SK-N-SH (cell line): ENCODE results near the gene FAM20C. TPM values are rescaled to one million over a fixed set of nuclear protein-coding genes. Genes with fewer than 3 reads are reported as not detected.
A peak's percentile ranks its signal among the peaks of the same experiment; 100 is the strongest.

Experiments
- CTCF ChIA-PET: fragments of 300-600, 350-600 bp; formaldehyde crosslinking; extraction: SDS; loops from one replicate; lab custom pipeline; 2021; lab: Yijun Ruan, JAX
- POLR2A ChIA-PET: fragments of 350-600 bp; sonication (Branson Sonifier 250); formaldehyde crosslinking; extraction: SDS; loops from one replicate; lab custom pipeline; 2020; ENCODE audit warnings: antibody characterized with exemption, inconsistent platforms; lab: Yijun Ruan, JAX
- DNase-seq: peaks from one replicate; pipeline ENCODE4 v3.0.0; 2012
- H2AFZ ChIP-seq: fragments of 200-600 bp; sonication (generic); 2 replicates; pipeline ENCODE4 v1.8.1; 2016; ENCODE audit warnings: antibody characterized with exemption, mild to moderate bottlenecking, low read depth
- H3F3A ChIP-seq: fragments of 200-600 bp; sonication (generic); replicated peaks from 2 replicates; pipeline ENCODE3; 2016; ENCODE audit warnings: antibody characterized with exemption, mild to moderate bottlenecking; ENCODE audit not compliant: insufficient read depth
- H3K27ac ChIP-seq, 2 experiments: fragments of 200-500 bp in 1 of 2; fragments of 200-600 bp in 1 of 2; sonication (Bioruptor generic) in 1 of 2; sonication (generic), shearing (Covaris generic) in 1 of 2; 2 replicates each; pipeline versions ENCODE4 v1.5.1 to v1.6.1; 2014 to 2016; ENCODE audit warnings: low read depth in 2 of 2, inconsistent platforms in 1 of 2, low read length in 1 of 2, mild to moderate bottlenecking in 1 of 2, mixed read lengths in 1 of 2
- H3K27me3 ChIP-seq: fragments of 200-600 bp; sonication (generic), shearing (Covaris generic); 2 replicates; pipeline ENCODE4 v1.6.1; 2016; ENCODE audit warnings: mixed run types; ENCODE audit not compliant: insufficient read depth
- H3K36me3 ChIP-seq, 2 experiments: fragments of 200-500 bp in 1 of 2; fragments of 200-600 bp in 1 of 2; sonication (Bioruptor generic) in 1 of 2; sonication (generic) in 1 of 2; replicated peaks in 1 of 2; 2 replicates each; pipeline versions ENCODE3 to v1.5.1; 2014 to 2016; ENCODE audit warnings: low read length in 1 of 2, mild to moderate bottlenecking in 1 of 2; ENCODE audit not compliant: insufficient read depth in 2 of 2, control insufficient read depth in 1 of 2
- H3K4me1 ChIP-seq, 2 experiments: fragments of 200-500 bp in 1 of 2; fragments of 200-600 bp in 1 of 2; sonication (Bioruptor generic) in 1 of 2; sonication (generic), shearing (Covaris generic) in 1 of 2; 2 replicates each; pipeline versions ENCODE4 v1.5.1 to v1.6.1; 2014 to 2016; ENCODE audit warnings: low read depth in 1 of 2, low read length in 1 of 2, mixed run types in 1 of 2; ENCODE audit not compliant: insufficient read depth in 2 of 2, control insufficient read depth in 1 of 2
- H3K4me2 ChIP-seq: fragments of 200-600 bp; sonication (generic), shearing (Covaris generic); 2 replicates; pipeline ENCODE4 v1.6.1; 2017; ENCODE audit warnings: mixed run types
- H3K4me3 ChIP-seq, 2 experiments: fragments of 200-500 bp in 1 of 2; fragments of 200-600 bp in 1 of 2; sonication (Bioruptor generic) in 1 of 2; sonication (generic), shearing (Covaris generic) in 1 of 2; 2 replicates each; pipeline versions ENCODE4 v1.5.1 to v1.8.1; 2014 to 2016; ENCODE audit warnings: low read depth in 2 of 2, inconsistent platforms in 1 of 2, low read length in 1 of 2, mild to moderate bottlenecking in 1 of 2, mixed read lengths in 1 of 2, moderate library complexity in 1 of 2
- H3K79me2 ChIP-seq: fragments of 200-600 bp; sonication (generic); 2 replicates; pipeline ENCODE4 v1.8.1; 2017; ENCODE audit warnings: mild to moderate bottlenecking; ENCODE audit not compliant: insufficient read depth
- H3K9ac ChIP-seq: fragments of 200-600 bp; sonication (generic); 2 replicates; pipeline ENCODE4 v1.6.1; 2017; ENCODE audit warnings: mixed run types
- H3K9me2 ChIP-seq: fragments of 200-600 bp; sonication (generic); 2 replicates; pipeline ENCODE4 v1.6.1; 2017; ENCODE audit warnings: mixed run types
- H3K9me3 ChIP-seq: fragments of 200-600 bp; sonication (generic); 2 replicates; pipeline ENCODE4 v1.6.1; 2017; ENCODE audit warnings: mixed run types, mild to moderate bottlenecking, moderate library complexity
- H4K20me1 ChIP-seq: fragments of 200-600 bp; sonication (generic); 2 replicates; pipeline ENCODE4 v1.6.1; 2017; ENCODE audit warnings: mild to moderate bottlenecking, mixed run types; ENCODE audit not compliant: insufficient read depth
- FOXJ3 ChIP-seq: sonication (generic); formaldehyde crosslinking; IDR thresholded peaks from 2 replicates; pipeline ENCODE4 v1.5.1; 2020; ENCODE audit warnings: mild to moderate bottlenecking, missing genetic modification reagents
- FOXM1 ChIP-seq: IDR thresholded peaks from 2 replicates; pipeline ENCODE4 v1.4.0; 2012; ENCODE audit warnings: low read depth, mild to moderate bottlenecking
- GABPA ChIP-seq: IDR thresholded peaks from 2 replicates; pipeline ENCODE4 v1.4.0; 2012; ENCODE audit warnings: low read depth, mild to moderate bottlenecking
- GATA2 ChIP-seq: sonication (generic); formaldehyde crosslinking; IDR thresholded peaks from 2 replicates; pipeline ENCODE4 v1.5.0; 2020; ENCODE audit warnings: mild to moderate bottlenecking, missing genetic modification reagents
- JUND ChIP-seq: IDR thresholded peaks from 2 replicates; pipeline ENCODE4 v1.4.0; 2012
- MXI1 ChIP-seq: IDR thresholded peaks from 2 replicates; pipeline ENCODE4 v1.6.1; 2012; ENCODE audit warnings: mild to moderate bottlenecking, low read depth, low read length, improper control_type of control experiment
- NRF1 ChIP-seq: IDR thresholded peaks from 2 replicates; pipeline ENCODE4 v1.6.1; 2012; ENCODE audit warnings: low read depth, mild to moderate bottlenecking, low read length
- RCOR1 ChIP-seq: fragments of 150-350 bp; IDR thresholded peaks from 2 replicates; pipeline ENCODE4 v1.6.1; 2017; ENCODE audit warnings: antibody characterized with exemption, low read length
- TCF12 ChIP-seq: IDR thresholded peaks from 2 replicates; pipeline ENCODE4 v1.4.0; 2012
- TEAD4 ChIP-seq: IDR thresholded peaks from 2 replicates; pipeline ENCODE4 v1.4.0; 2012; ENCODE audit warnings: mild to moderate bottlenecking, borderline replicate concordance; ENCODE audit not compliant: insufficient read depth
- YY1 ChIP-seq: IDR thresholded peaks from 2 replicates; pipeline ENCODE4 v1.4.0; 2012; ENCODE audit warnings: low read depth, mild to moderate bottlenecking
- WGBS: methylation state at CpG from one replicate; pipeline ENCODE4 v1.1.6; 2017; ENCODE audit warnings: low lambda C conversion rate; 5-methylcytosine and 5-hydroxymethylcytosine counted together
- polyA plus RNA-seq, 3 experiments: library from polyadenylated mRNA; depleted of rRNA; stranded (reverse); fragments of >200 nt; gene quantifications; 2 replicates each; pipeline ENCODE4 v1.2.3, GENCODE V29; 2012
- TF ChIP-seq, protein P1 (sequence below): IDR thresholded peaks from 2 replicates; pipeline ENCODE4; 2012
- TF ChIP-seq, protein P2 (sequence below): fragments of 200-600 bp; sonication (generic); IDR thresholded peaks from 2 replicates; pipeline ENCODE4 v1.6.1; 2017; ENCODE audit warnings: antibody characterized with exemption, mild to moderate bottlenecking, moderate library complexity

Gene FAM20C
- polyA plus RNA-seq, 1 of the 3 experiments (the other 2 are of a cell fraction) = 12.7 TPM

DNA sequence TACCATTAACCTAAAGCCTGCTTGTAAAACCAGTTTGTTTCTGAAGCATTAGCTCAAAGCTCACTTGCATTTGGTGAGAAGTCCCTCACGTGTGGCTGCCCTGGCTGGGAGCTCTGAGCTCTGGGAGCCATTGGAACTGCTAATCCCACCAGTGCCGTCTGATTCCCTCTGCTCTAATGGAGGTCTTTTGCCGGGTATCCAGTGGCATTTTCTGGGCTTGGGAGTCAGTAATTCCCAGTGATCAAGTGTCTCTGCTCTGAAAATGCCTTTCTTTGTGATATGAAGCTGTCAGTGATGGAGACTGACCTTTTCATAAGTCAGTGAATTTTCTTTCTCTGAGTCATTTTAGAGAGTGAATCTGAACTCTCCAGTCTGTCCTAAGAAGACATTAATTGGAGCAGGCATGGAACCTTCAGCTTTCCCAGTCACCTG lies 36.9 kb upstream of the FAM20C start:
- Histone ChIP-seq H3F3A (no peaks in the 10 kb centered on the region), H3K9ac (no peak overlapping the region), H3K36me3 (no peaks in the 10 kb centered on the region), H3K4me1 (peaks cover 5 to 7% of the 10 kb centered on the region in 2 experiments; a peak in 2 of 4 replicates), H3K9me3 (no peaks in the 10 kb centered on the region), H2AFZ (no peak overlapping the region), H3K27ac (no peak overlapping the region), H3K79me2 (no peaks in the 10 kb centered on the region), H3K4me2 (peak overlapping the region; percentile 4; the same call in 1 of the 2 replicates), H3K4me3 (no peak overlapping the region), H4K20me1 (no peaks in the 10 kb centered on the region), H3K9me2 (no peaks in the 10 kb centered on the region), H3K27me3 (no peaks in the 10 kb centered on the region)
- POLR2A ChIA-PET = no interaction called here
- 71% methylated on average over 3 of the region's 3 CpGs for whole genome bisulfite sequencing
- CTCF ChIA-PET = interaction anchor here (0.6 kb wide), 1 partner anchor 277 kb away, joined by 3 read pairs; no protein-coding TSS in a partner anchor
- DNase-seq = no peak
- TF ChIP-seq YY1 = no peak
- TF ChIP-seq MXI1 = no peak
- TF ChIP-seq, protein P1, sequence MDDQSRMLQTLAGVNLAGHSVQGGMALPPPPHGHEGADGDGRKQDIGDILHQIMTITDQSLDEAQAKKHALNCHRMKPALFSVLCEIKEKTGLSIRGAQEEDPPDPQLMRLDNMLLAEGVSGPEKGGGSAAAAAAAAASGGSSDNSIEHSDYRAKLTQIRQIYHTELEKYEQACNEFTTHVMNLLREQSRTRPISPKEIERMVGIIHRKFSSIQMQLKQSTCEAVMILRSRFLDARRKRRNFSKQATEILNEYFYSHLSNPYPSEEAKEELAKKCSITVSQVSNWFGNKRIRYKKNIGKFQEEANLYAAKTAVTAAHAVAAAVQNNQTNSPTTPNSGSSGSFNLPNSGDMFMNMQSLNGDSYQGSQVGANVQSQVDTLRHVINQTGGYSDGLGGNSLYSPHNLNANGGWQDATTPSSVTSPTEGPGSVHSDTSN = peak; percentile 61
- TF ChIP-seq TCF12 = no peak
- no peak for TF ChIP-seq RCOR1

DNA sequence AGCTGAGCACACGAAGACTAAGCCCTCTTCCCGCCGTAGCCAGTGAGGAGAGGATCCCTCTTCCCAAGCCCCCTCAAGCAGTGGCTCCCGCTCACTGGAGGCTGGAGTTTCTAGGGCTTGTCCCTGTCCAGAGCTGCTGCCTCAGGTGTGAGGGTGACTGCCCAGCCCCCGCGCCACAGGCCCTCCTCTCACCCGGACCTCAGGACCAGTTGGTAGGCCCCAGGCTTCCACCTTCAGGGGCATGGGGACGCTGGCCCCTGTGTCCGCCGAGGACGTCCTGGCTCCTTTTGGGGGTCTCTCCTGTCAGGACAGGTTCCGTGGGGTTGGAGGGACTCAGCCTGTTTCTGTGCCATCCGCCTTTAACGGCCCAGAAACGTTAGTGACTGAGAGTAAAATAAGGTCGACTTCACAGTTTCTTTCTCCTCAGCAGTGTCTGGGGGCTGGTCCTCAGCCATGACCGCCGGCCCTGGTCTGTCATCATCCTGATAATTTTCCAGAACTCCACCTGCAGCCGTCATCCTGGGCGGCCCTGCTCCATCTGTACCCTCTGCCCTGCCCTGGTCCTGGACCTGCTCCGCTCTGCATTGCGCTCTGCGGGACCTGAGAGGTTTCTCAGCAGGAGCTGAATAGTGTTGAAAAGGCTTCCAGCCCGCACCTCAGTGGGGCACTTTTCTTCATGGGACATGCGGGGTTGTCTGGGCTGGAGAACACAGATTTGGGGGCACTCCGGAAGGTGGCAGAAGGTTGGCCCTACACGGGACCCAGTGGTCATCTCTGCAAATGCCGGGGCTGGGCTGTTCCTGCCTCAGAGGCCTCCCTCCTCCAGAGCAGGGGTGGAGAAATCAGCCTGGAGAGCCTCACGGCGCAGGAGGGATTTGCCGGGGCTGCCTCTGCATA lies 36.0 kb upstream of the FAM20C start:
- 77% methylated on average over 31 of the region's 31 CpGs for WGBS
- ChIA-PET POLR2A (no interaction called here), CTCF (interaction anchor here (0.6 kb wide), 1 partner anchor 276 kb away, joined by 3 read pairs; no protein-coding TSS in a partner anchor)
- Histone ChIP-seq H3K9me2 (no peaks in the 10 kb centered on the region), H3K27ac (no peak overlapping the region), H3K27me3 (no peaks in the 10 kb centered on the region), H3K36me3 (no peaks in the 10 kb centered on the region), H3K79me2 (no peaks in the 10 kb centered on the region), H4K20me1 (no peaks in the 10 kb centered on the region), H3K4me2 (peak overlapping the region; percentile 4; the same call in 1 of the 2 replicates), H3K4me3 (no peak overlapping the region), H3K9me3 (no peaks in the 10 kb centered on the region), H3F3A (no peaks in the 10 kb centered on the region), H2AFZ (no peak overlapping the region), H3K4me1 (peaks cover 7 to 13% of the 10 kb centered on the region in 2 experiments; a peak in 2 of 4 replicates), H3K9ac (no peak overlapping the region)
- DNase-seq = no peak
- no peak for TF ChIP-seq RCOR1

DNA sequence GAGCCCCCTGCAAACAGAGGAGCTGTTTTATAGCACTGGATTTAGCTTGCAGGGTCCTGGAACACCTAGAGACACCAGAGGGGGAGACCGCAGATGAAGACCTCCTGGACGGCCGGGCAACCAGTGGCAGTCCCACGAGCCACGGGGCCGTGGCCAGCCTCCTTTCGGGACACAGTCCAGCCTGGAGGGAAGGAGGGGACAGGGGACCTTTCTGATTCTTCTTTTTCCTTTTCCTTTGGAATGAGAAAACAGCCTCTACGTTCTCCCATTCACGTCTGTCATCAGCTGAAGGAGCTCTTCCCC lies 35.4 kb upstream of the FAM20C start:
- H3K9me2 ChIP-seq = no peaks in the 10 kb centered on the region
- TF ChIP-seq FOXJ3 (no peak), JUND (no peak), MXI1 (no peak), NRF1 (no peak), GATA2 (CRISPR knock-in tag) (no peak), TEAD4 (no peak), GABPA (no peak), FOXM1 (no peak)
- TF ChIP-seq, protein P2, sequence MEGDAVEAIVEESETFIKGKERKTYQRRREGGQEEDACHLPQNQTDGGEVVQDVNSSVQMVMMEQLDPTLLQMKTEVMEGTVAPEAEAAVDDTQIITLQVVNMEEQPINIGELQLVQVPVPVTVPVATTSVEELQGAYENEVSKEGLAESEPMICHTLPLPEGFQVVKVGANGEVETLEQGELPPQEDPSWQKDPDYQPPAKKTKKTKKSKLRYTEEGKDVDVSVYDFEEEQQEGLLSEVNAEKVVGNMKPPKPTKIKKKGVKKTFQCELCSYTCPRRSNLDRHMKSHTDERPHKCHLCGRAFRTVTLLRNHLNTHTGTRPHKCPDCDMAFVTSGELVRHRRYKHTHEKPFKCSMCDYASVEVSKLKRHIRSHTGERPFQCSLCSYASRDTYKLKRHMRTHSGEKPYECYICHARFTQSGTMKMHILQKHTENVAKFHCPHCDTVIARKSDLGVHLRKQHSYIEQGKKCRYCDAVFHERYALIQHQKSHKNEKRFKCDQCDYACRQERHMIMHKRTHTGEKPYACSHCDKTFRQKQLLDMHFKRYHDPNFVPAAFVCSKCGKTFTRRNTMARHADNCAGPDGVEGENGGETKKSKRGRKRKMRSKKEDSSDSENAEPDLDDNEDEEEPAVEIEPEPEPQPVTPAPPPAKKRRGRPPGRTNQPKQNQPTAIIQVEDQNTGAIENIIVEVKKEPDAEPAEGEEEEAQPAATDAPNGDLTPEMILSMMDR = no peak
- no peaks in the 10 kb centered on the region for H3K79me2 ChIP-seq
- no peak overlapping the region for H3K4me3 ChIP-seq
- POLR2A ChIA-PET = interaction anchor here (1.2 kb wide), 1 partner anchor 8 kb away, joined by 3 read pairs; no protein-coding TSS in a partner anchor
- H3F3A ChIP-seq = no peaks in the 10 kb centered on the region
- no peaks in the 10 kb centered on the region for H3K9me3 ChIP-seq
- no peak overlapping the region for H3K27ac ChIP-seq
- WGBS = 73% methylated on average over 9 of the region's 9 CpGs
- H3K4me1 ChIP-seq = peaks cover 7 to 14% of the 10 kb centered on the region in 2 experiments; a peak in 2 of 4 replicates
- H2AFZ ChIP-seq = no peak overlapping the region
- no peaks in the 10 kb centered on the region for H3K27me3 ChIP-seq
- H3K36me3 ChIP-seq = no peaks in the 10 kb centered on the region
- H3K4me2 ChIP-seq = no peak overlapping the region
- CTCF ChIA-PET = no interaction called here
- no peaks in the 10 kb centered on the region for H4K20me1 ChIP-seq
- no peak overlapping the region for H3K9ac ChIP-seq
- no peak for DNase-seq
